Spleen (tissue), 7 donors: ENCODE results near the gene FAM81B.

Experiments used
- POLR2A ChIP-seq, 3 donors: fragments of 450-650 bp; IDR thresholded peaks; one replicate each; pipeline ENCODE4 v1.5.1; 2017; ENCODE audit warnings: antibody characterized with exemption in 3 of 3, mild to moderate bottlenecking in 1 of 3
- POLR2AphosphoS5 ChIP-seq, 3 donors: sonication (generic); formaldehyde crosslinking; IDR thresholded peaks; one replicate each; pipeline ENCODE4 v1.5.1; 2017; ENCODE audit warnings: antibody characterized with exemption in 3 of 3
- TF ChIP-seq, protein P1 (sequence below), 11 experiments: fragments of 200-600 bp in 7 of 11; fragments of 450-650 bp in 4 of 11; sonication (generic) in 4 of 11; IDR thresholded peaks in 8 of 11; conservative IDR thresholded peaks in 3 of 11; 1 replicate in 7 of 11; 2 replicates in 4 of 11; pipeline versions ENCODE4 v1.4.0 to v1.8.0; 2016 to 2021; ENCODE audit warnings: antibody characterized with exemption in 11 of 11, inconsistent platforms in 4 of 11, mild to moderate bottlenecking in 1 of 11
- donor health status: DM: no; HTN: no; CAD: no; lungs with moderate emphysema.
- donor health status: DM: no; HTN: no; CAD: no.
- donor health status: DM: no; HTN: no; CAD: no.

DNA sequence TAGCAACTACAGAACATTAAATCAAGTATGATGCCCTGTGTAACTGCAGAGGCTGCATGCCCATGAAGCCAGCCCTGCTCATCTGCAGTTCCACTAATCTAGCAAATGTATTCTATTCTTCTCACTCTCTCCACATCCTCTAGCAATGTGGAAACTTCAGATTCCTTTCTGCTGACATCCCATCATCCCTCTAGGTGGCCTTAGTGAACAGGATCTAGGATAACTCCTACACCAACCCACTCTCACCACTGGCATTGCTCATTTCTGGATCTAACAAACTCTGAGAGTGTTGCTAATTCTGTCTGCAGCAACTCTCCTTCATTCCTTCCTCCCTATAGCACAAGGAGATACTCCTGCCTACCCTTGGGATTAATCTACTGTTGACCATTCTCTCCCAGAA lies 80.8 kb downstream of the FAM81B start:
- TF ChIP-seq, protein P1, sequence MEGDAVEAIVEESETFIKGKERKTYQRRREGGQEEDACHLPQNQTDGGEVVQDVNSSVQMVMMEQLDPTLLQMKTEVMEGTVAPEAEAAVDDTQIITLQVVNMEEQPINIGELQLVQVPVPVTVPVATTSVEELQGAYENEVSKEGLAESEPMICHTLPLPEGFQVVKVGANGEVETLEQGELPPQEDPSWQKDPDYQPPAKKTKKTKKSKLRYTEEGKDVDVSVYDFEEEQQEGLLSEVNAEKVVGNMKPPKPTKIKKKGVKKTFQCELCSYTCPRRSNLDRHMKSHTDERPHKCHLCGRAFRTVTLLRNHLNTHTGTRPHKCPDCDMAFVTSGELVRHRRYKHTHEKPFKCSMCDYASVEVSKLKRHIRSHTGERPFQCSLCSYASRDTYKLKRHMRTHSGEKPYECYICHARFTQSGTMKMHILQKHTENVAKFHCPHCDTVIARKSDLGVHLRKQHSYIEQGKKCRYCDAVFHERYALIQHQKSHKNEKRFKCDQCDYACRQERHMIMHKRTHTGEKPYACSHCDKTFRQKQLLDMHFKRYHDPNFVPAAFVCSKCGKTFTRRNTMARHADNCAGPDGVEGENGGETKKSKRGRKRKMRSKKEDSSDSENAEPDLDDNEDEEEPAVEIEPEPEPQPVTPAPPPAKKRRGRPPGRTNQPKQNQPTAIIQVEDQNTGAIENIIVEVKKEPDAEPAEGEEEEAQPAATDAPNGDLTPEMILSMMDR (IDR thresholded peaks at IDR 0.05 in 8 of 11, conservative IDR thresholded peaks at IDR 0.05 in 3 of 11): no peak
- TF ChIP-seq POLR2AphosphoS5 (IDR thresholded peaks at IDR 0.05): no peak
- TF ChIP-seq POLR2A (IDR thresholded peaks at IDR 0.05): no peak
